Mesothelial cell of epicardium (in vitro differentiated cells): ENCODE data around the gene ABCA12. TPM values are rescaled to one million over a fixed set of nuclear protein-coding genes. Genes with fewer than 3 reads are reported as not detected.

ENCODE experiments used
- DNase-seq, 2 experiments: peaks; one replicate each; pipeline ENCODE4 v3.0.0; 2021; ENCODE audit warnings: low spot score in 2 of 2; ENCODE audit not compliant: unreplicated experiment in 2 of 2
- H3K27ac Mint-ChIP-seq: 2 replicates; pipeline ENCODE4 v1.8.0; 2021; ENCODE audit warnings: mixed read lengths
- H3K27me3 Mint-ChIP-seq: 2 replicates; pipeline ENCODE4 v1.8.0; 2021; ENCODE audit warnings: low read depth, mixed read lengths
- H3K36me3 Mint-ChIP-seq: 2 replicates; pipeline ENCODE4 v1.8.0; 2021; ENCODE audit warnings: mixed read lengths
- H3K4me1 Mint-ChIP-seq: 2 replicates; pipeline ENCODE4 v1.8.0; 2021; ENCODE audit warnings: mixed read lengths
- H3K4me3 Mint-ChIP-seq: 2 replicates; pipeline ENCODE4 v1.8.0; 2021; ENCODE audit warnings: mild to moderate bottlenecking, moderate library complexity, mixed read lengths
- H3K9me3 Mint-ChIP-seq: 2 replicates; pipeline ENCODE4 v1.8.0; 2021; ENCODE audit warnings: mixed read lengths
- CTCF ChIP-seq: fragments of 200-600 bp; sonication (generic); IDR thresholded peaks from one replicate; pipeline ENCODE4 v1.5.0; 2021; ENCODE audit warnings: antibody characterized with exemption; ENCODE audit not compliant: unreplicated experiment
- total RNA-seq: library from RNA; stranded (reverse); gene quantifications from 3 replicates; pipeline ENCODE4 v1.2.1, GENCODE V29; 2021

The ABCA12 gene
- total RNA-seq, 1 donor from 2014 or later, result 0.89 TPM

GRCh38 chr2:215022418-215022817 is 116.0 kb downstream of the ABCA12 start:
- no peaks in the 10 kb centered on the region for H3K4me1 Mint-ChIP-seq
- no peak overlapping the region for H3K27ac Mint-ChIP-seq
- no peaks in the 10 kb centered on the region for H3K36me3 Mint-ChIP-seq
- DNase-seq, result no peak
- H3K9me3 Mint-ChIP-seq, result peaks cover 4% of the 10 kb centered on the region
- H3K27me3 Mint-ChIP-seq, result no peaks in the 10 kb centered on the region
- H3K4me3 Mint-ChIP-seq, result no peak overlapping the region
- TF ChIP-seq CTCF, result no peak

- DNase-seq, result no peak
- Mint-ChIP-seq H3K36me3 (no peaks in the 10 kb centered on the region), H3K4me1 (no peaks in the 10 kb centered on the region), H3K9me3 (peaks cover 8% of the 10 kb centered on the region), H3K27ac (no peak overlapping the region), H3K4me3 (no peak overlapping the region), H3K27me3 (no peaks in the 10 kb centered on the region)
- TF ChIP-seq CTCF, result no peak
Observed at GRCh38 chr2:215020283-215020682, 118.1 kb downstream of the ABCA12 start.

GRCh38 chr2:215019521-215020145 is 118.8 kb downstream of the ABCA12 start:
- H3K27me3 Mint-ChIP-seq, result no peaks in the 10 kb centered on the region
- H3K4me1 Mint-ChIP-seq, result no peaks in the 10 kb centered on the region
- TF ChIP-seq CTCF, result no peak
- DNase-seq, result no peak
- H3K4me3 Mint-ChIP-seq, result no peak overlapping the region
- H3K9me3 Mint-ChIP-seq, result peaks cover 8% of the 10 kb centered on the region
- H3K36me3 Mint-ChIP-seq, result no peaks in the 10 kb centered on the region
- no peak overlapping the region for H3K27ac Mint-ChIP-seq

GRCh38 chr2:215019085-215019484 is 119.3 kb downstream of the ABCA12 start:
- Mint-ChIP-seq H3K9me3 (peaks cover 8% of the 10 kb centered on the region), H3K27ac (no peak overlapping the region), H3K4me3 (no peak overlapping the region), H3K4me1 (no peaks in the 10 kb centered on the region), H3K27me3 (no peaks in the 10 kb centered on the region), H3K36me3 (no peaks in the 10 kb centered on the region)
- TF ChIP-seq CTCF, result no peak
- no peak for DNase-seq

- no peak overlapping the region for H3K27ac Mint-ChIP-seq
- H3K4me3 Mint-ChIP-seq, result no peak overlapping the region
- H3K4me1 Mint-ChIP-seq, result no peaks in the 10 kb centered on the region
- DNase-seq, result no peak
- H3K9me3 Mint-ChIP-seq, result peaks cover 7% of the 10 kb centered on the region
- TF ChIP-seq CTCF, result no peak
- no peaks in the 10 kb centered on the region for H3K27me3 Mint-ChIP-seq
- H3K36me3 Mint-ChIP-seq, result no peaks in the 10 kb centered on the region
Observed at GRCh38 chr2:215015421-215015820, 123.0 kb downstream of the ABCA12 start.

- no peak for TF ChIP-seq CTCF
- Mint-ChIP-seq H3K27me3 (no peaks in the 10 kb centered on the region), H3K27ac (no peak overlapping the region), H3K4me3 (no peak overlapping the region), H3K4me1 (no peaks in the 10 kb centered on the region), H3K36me3 (no peaks in the 10 kb centered on the region), H3K9me3 (no peaks in the 10 kb centered on the region)
- DNase-seq, result no peak
Observed at GRCh38 chr2:215010390-215010789, 128.0 kb downstream of the ABCA12 start.
